ENCODE measurements around the gene SNTA1.
"Not testable (repeated sequence)": the region's sequence is repeated elsewhere in the genome, so short reads cannot be mapped to it uniquely, and the experiment has no call there.

SNTA1 gene

GRCh38 chr20:33431797-33432381 is 11.7 kb downstream of the SNTA1 start:
- peak; percentile 39 for DNase-seq (ENCODE audit: low spot score)

GRCh38 chr20:33423875-33424274 is 19.7 kb downstream of the SNTA1 start:
- DNase-seq (ENCODE audit: low spot score) = not testable (repeated sequence)

GRCh38 chr20:33423141-33423834 is 20.3 kb downstream of the SNTA1 start:
- DNase-seq (ENCODE audit: low spot score) = peak; percentile 93

GRCh38 chr20:33419140-33419974 is 24.2 kb downstream of the SNTA1 start:
- no peak for DNase-seq (ENCODE audit: low spot score)

- no peak for DNase-seq (ENCODE audit: low spot score)
These were observed 25.5 kb downstream of the SNTA1 start for GRCh38 chr20:33418033-33418432.

GRCh38 chr20:33415948-33416347 is 27.6 kb downstream of the SNTA1 start:
- peak; percentile 80 for DNase-seq (ENCODE audit: low spot score)

DNA sequence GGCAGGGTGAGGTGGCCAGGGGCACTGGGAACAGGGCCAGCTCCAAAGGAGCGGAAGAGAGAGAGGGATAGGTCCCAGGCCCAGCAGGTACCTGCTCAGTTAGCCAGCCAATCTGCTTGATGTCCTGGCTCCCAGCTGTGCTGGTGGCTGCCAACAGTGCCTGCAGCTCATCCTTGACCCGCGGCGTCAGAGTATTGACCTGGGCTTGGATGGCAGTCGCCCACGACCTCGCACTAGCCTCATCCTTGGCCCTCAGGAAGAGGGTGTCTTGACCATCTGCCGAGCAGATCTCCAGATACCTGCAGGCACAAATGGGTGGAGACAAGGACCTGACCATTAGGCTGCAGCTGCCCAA is 31.1 kb downstream of the SNTA1 start:
- no peak for DNase-seq (ENCODE audit: low spot score)

DNA sequence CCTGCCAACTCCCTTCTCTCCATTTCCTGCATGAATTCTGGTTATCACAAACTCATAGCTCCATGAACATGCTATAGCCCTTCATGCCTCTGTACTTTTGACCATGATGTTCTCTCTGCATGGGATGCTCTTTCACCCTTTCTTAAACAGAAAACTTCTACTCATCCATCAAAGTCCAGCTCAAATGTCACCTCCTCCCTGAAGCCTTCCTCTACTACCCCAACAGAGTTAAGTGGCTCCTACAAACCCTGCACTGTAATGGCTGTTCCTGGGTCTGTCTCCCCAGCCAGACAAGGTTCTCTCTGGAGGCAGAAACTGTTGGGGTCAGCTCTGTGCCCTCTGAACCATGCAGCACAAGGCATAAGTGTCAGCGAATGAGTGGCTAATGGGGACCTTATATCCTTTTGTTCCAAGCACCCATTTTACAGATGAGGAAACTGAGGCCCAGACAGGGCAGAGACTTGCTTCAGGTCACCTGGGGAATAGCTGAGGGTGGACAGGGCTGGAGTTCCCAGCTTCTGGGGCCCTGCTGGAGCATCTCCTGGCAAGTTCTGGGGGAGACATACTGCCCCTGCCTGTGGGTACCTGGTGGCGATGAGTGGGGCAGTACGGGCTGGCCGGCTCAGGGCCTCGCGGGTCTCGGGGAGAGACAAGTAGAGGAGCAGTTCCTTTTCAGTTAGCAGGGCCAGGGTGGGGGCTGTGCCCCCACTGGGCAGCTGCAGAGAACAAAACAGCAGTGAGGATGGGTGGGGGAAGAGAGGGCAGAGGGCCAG is 31.7 kb downstream of the SNTA1 start:
- no peak for DNase-seq (ENCODE audit: low spot score)

DNA sequence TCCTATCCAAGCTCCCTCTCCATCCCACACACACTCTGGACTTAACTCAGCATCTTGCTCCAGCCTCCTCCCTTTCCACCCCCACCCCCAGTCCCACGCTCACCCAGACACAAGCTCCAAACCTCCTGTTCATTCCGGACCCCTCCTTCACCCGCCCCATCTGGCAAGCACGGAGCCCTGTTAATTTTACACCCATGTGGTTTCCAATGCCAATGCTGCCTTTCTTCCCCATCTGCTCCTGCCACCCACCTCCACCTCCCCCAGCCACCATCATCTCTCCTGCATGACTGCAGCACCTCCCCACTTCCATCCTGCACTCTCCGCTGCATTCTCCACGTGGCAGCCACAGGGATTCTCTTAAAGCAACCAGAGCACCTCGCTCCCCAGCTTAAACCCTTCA is 32.3 kb downstream of the SNTA1 start:
- DNase-seq (ENCODE audit: low spot score) = no peak

GRCh38 chr20:33410081-33410742 is 33.4 kb downstream of the SNTA1 start:
- DNase-seq (ENCODE audit: low spot score) = no peak

- no peak for DNase-seq (ENCODE audit: low spot score)
These were observed 34.6 kb downstream of the SNTA1 start for GRCh38 chr20:33408716-33409654.

- no peak for DNase-seq (ENCODE audit: low spot score)
These were observed 35.2 kb downstream of the SNTA1 start for GRCh38 chr20:33408313-33408712.

- DNase-seq (ENCODE audit: low spot score) = no peak
These were observed 35.8 kb downstream of the SNTA1 start for GRCh38 chr20:33407796-33408195.

DNA sequence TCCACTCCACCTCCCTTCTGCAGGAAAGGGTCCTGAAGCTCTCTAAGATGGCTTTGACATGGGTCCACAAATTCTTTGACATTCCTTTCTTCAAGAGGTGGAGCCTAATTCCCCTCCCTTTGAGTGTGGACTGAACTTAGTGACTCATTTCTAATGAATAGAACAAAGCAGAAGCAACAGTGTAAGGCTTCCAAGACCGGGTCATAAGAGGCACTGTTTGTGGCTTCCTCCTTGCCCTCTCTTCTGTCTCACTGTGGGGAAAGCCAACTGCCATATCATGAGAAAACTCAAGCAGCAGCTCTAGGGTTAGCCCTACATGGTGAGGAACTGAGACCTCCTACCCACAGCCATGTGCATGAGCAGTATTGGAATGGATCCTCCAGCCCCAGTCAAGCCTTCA is 36.3 kb downstream of the SNTA1 start:
- DNase-seq (ENCODE audit: low spot score) = no peak

- no peak for DNase-seq (ENCODE audit: low spot score)
These were observed 39.3 kb downstream of the SNTA1 start for GRCh38 chr20:33404281-33404680.

GRCh38 chr20:33401921-33402369 is 41.6 kb downstream of the SNTA1 start:
- DNase-seq (ENCODE audit: low spot score) = no peak

DNA sequence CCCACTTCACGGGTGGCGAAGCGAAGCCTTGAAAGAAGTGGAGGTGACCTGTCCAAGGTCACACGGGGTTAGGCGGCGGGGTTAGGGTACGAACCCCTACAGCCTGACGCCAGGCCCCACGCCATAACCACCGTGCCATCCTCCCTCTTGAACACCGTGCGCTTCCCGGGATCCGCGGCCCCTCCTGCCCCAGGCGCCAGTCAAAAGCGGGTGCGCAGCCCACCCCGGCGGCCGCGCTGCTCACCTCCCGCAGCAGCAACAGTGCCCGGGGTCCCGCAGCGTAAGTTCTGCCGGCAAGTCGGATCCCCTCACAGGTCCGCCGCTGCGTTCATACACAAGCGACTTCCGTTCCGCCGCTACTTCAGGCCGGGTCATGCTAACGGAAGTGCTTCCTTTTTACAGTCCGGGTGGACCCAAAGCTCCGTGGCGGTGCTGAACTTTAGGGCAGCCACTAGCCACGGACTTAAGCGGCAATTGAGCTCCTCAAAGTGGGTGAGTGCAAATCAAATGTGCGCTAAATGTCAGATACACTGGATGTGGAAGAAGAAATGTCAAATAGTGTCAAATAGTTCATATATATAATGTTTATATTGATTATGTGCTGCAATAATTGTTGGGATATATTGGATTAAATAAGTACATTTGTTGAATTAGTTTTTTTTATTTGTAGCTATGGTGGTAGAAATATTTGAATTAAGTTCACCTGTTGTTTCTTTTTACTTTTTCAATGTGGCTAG is 42.2 kb downstream of the SNTA1 start, which contains the start of gene CDK5RAP1:
TSS of gene CDK5RAP1 (minus strand) at position 336 of the 737 bp plus-strand sequence. CDS start 4,455 bp downstream, outside the sequence.
- DNase-seq (ENCODE audit: low spot score) = peak; percentile 93

- no peak for DNase-seq (ENCODE audit: low spot score)
These were observed 42.8 kb downstream of the SNTA1 start for GRCh38 chr20:33400812-33401183.

DNA sequence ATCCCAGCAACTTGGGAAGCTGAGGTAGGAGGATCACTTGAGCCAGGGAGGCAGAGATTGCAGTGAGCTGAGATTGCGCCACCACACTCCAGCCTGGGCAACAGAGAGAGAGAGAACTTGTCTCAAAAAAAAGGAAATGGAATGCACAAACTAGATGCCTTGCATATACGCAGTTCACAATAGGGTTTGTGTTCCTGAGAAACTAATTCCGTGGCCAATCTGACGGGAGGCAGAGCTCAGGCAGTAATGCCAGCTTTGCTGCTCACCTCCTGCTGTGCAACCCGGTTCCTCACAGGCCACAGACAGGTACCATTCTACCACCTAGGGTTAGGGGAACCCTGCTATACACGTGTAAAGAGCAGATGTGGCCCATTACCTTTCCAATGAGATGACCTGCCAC is 43.6 kb downstream of the SNTA1 start:
- no peak for DNase-seq (ENCODE audit: low spot score)

DNA sequence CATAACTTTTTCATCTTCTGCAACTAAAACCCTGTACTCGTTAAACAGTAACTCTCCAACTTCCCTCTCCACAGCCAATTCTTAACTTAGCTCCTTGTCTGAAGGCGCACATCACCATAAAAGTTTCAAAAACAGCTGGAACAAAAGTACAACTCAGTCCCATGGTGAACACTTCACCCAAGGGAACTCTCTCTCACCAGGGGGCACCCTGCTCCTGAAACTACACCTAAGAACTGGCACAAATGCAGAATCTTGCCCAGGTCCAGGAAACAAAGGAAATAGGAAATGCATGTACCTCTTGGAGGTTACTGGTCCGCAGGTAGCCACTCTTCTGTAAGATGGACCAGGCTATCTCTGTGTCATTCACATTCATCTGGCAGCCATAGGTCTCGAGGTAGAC is 48.8 kb downstream of the SNTA1 start:
- DNase-seq (ENCODE audit: low spot score) = no peak
